ENCODE measurements around the gene MICU1.

Gene MICU1

DNA sequence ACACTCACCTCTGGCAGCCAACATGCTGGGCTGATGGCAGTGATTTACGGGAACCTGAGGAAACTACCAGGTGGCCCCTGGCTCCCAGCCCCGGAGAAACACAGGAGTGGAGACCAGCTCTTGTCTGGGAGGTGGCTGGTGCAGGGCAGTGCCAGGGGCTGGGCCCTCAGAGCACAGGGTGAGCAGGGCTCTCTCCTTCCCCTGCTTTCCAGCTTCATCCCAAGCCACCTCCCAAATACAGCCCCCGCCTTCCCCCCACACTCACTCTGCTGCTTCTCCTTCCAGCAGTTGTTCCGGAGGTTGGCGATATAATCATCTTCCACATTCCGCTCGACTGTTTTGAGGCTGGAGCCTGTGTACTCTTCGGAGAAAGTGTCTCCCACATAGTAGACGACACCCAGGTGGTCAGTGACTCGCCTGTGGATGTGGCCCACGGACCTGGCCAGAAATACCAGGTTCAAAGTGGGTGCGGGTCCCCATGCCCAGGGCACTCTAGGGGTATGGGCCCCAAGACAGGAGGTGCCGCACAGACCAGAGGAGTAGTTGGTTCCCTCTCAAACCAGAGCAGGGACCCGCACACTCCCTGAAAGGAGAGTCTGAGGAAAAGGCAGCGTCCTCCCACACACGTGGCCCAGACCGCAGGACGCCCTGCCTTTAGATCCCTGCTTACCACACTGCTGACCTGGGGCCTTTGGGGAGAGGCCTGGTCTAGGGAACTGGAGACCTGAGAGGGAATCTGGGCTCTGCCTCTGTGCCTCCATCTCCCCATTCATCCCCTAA is 289.4 kb downstream of the MICU1 start:
- no peak overlapping the region for H3K9ac ChIP-seq (ENCODE audit: low read depth, low read length)
- no peak overlapping the region for H3K27ac ChIP-seq (ENCODE audit: low read length)
- H3K36me3 ChIP-seq (ENCODE audit: insufficient read depth, low read depth, low read length): peaks cover 48% of the 10 kb centered on the region
- H3K27me3 ChIP-seq (ENCODE audit: insufficient read depth, low read length): no peaks in the 10 kb centered on the region
- no peaks in the 10 kb centered on the region for H3K9me3 ChIP-seq (ENCODE audit: insufficient read depth, low read depth, low read length)
- no peak overlapping the region for H3K4me3 ChIP-seq (ENCODE audit: low read length)
- peaks cover 12% of the 10 kb centered on the region for H3K4me1 ChIP-seq (ENCODE audit: insufficient read depth, low read length)

DNA sequence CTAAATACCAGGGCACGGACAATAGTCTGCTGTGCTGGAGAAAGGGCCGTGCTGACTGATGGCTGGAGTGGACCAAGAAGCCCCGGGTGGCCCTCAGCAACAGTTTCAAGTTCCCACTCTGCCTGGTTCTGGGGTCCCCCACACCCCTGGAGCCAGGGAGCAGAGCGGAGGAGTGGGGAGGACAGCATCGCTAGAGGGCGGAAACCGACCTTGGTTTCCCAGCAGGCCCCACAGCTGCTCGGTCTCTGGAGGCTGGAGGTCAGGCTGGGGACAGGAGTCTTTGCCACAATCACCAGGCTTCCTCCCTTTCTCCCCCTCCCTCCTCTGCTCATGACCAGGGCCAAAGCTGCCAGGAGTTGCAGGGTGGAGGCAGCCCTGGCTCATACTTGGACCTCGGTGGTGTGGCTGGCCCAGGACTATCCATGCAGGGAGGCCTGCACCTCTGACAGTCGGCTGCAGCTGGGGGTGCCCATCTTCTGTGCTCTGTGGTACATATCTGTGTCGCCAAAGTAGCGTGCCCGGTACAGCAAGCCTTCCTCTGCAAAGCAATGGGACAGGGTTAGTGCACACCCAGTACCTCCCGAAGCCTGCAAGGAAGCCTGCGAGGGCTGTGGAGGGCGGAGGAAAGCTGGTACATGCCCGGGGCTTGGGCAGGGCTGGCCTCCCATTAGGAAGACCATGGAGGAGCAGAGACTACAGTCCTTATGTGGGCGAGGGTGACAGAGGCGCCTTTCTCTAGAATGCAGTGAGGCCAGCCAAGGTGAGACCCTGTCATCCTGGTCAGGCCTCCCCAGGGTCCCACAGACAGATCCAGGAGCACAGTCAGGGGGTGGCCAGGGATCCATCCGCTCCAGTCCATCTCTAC is 290.3 kb downstream of the MICU1 start:
- H3K36me3 ChIP-seq (ENCODE audit: insufficient read depth, low read depth, low read length): peaks cover 42% of the 10 kb centered on the region
- H3K9ac ChIP-seq (ENCODE audit: low read depth, low read length): no peak overlapping the region
- H3K4me3 ChIP-seq (ENCODE audit: low read length): no peak overlapping the region
- no peaks in the 10 kb centered on the region for H3K9me3 ChIP-seq (ENCODE audit: insufficient read depth, low read depth, low read length)
- peak overlapping the region; percentile 22 for H3K27ac ChIP-seq (ENCODE audit: low read length)
- H3K27me3 ChIP-seq (ENCODE audit: insufficient read depth, low read length): no peaks in the 10 kb centered on the region
- peaks cover 18% of the 10 kb centered on the region for H3K4me1 ChIP-seq (ENCODE audit: insufficient read depth, low read length)

DNA sequence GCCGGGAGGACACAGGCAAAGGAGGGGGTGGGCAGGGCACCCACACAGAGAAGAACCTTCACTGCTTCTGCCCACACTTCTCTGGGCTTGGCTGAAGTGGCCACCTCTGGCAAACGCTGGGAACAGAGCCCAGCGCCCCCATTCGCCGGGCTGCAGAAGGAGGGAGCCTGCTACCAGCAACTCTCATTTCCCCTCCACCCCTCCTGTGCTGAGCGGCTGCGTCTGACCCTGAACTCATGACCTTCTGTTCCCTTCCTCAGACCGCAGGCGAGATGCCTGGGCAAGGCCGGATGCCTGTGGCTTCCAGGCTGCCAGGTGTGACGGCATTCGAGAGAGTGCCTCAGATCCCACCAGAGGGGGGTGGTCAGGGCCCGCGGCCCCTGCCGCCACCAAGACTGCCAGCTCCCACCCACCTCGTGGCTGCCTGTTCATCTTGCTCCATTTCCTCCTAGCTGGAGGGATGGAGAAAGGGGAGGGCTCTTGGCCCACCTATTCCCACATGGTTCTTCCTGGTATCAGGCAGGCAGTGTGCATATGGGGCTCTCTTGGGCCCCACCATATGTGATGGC is 291.0 kb downstream of the MICU1 start:
- Histone ChIP-seq H3K9me3 (ENCODE audit: insufficient read depth, low read depth, low read length) (no peaks in the 10 kb centered on the region), H3K36me3 (ENCODE audit: insufficient read depth, low read depth, low read length) (peaks cover 41% of the 10 kb centered on the region), H3K27ac (ENCODE audit: low read length) (peak overlapping the region; percentile 22), H3K9ac (ENCODE audit: low read depth, low read length) (peak overlapping the region; percentile 18; the same call in 1 of the 2 replicates), H3K27me3 (ENCODE audit: insufficient read depth, low read length) (no peaks in the 10 kb centered on the region), H3K4me1 (ENCODE audit: insufficient read depth, low read length) (peaks cover 18% of the 10 kb centered on the region), H3K4me3 (ENCODE audit: low read length) (no peak overlapping the region)

DNA sequence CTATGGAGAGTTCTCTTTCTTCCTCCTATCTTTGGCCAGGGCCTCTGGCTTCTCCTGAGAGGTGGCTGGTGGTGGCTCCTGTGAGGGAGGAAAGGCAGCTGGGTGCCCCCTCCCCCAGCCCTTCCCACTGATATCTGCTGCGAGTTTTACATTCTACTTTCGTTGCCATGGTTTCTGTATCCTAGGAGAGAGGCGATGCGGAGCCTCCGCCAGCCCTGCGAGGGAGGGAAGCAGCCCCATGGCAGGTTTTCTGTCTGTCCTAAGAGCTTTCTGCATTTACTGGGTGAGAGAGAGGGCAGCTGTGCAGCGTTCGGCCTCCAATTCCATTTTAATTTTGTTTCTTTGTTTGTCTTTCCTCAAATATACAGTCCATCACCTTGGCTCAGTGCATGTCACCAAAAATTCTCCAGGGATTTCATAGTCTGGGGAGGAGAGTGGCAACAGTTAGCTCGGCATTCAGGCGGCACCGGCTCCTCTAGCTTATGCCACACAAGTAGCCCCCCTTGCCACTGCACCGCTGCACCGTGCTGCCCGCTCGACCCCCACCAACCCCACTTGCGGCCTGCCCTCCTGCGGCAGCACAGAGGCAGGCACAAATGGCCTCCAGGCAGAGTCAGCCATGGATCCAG is 291.6 kb downstream of the MICU1 start:
- peak overlapping the region; percentile 18; the same call in 1 of the 2 replicates for H3K9ac ChIP-seq (ENCODE audit: low read depth, low read length)
- H3K4me3 ChIP-seq (ENCODE audit: low read length): no peak overlapping the region
- H3K27me3 ChIP-seq (ENCODE audit: insufficient read depth, low read length): no peaks in the 10 kb centered on the region
- H3K4me1 ChIP-seq (ENCODE audit: insufficient read depth, low read length): peaks cover 18% of the 10 kb centered on the region
- peaks cover 41% of the 10 kb centered on the region for H3K36me3 ChIP-seq (ENCODE audit: insufficient read depth, low read depth, low read length)
- no peak overlapping the region for H3K27ac ChIP-seq (ENCODE audit: low read length)
- H3K9me3 ChIP-seq (ENCODE audit: insufficient read depth, low read depth, low read length): no peaks in the 10 kb centered on the region

DNA sequence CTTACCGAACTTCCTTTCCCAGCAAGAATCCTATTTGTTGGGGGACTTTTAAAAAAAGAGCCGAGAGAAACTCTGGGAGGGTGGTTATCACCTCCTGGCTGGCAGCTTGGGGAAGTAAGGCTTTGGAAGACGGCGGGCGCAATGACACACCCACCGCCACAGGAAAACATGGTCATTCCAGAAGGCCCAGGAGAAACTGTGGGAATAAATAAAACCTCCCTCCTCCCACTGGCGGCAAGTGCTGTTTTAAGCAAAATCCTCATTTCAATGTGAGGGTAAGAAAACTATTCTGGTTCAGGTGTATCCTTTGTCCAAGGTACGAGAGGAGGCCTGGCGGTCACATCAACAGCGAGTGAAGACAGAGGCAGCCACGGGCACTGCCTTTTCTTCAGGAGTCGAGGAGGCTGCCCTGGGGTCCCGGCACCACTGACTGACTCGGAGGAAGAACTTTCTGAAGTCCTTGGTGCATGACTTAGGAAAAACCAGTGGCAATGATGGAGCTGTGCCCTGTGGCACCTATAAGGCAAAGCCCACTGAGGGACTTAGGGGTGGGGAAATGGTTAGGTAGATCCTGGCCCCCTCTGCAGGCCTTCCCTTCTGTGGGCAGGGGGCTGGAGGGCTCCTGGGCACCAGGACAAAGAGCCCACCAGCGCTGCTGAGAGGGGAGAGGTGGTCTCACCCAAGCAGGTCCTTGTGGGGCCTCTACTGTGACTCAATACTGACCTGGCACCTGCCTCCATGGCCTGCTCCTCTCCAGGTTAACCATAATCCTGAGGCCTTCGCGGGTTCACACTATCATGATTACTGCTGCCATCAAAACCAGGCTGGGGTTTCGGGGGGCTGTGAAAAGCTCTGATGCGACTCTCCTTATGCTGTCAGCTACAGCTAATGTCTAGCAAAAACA is 292.5 kb downstream of the MICU1 start:
- Histone ChIP-seq H3K4me1 (ENCODE audit: insufficient read depth, low read length) (peaks cover 18% of the 10 kb centered on the region), H3K9me3 (ENCODE audit: insufficient read depth, low read depth, low read length) (no peaks in the 10 kb centered on the region), H3K36me3 (ENCODE audit: insufficient read depth, low read depth, low read length) (peaks cover 40% of the 10 kb centered on the region), H3K27ac (ENCODE audit: low read length) (peak overlapping the region; percentile 68), H3K9ac (ENCODE audit: low read depth, low read length) (peak overlapping the region; percentile 35; the same call in 1 of the 2 replicates), H3K27me3 (ENCODE audit: insufficient read depth, low read length) (no peaks in the 10 kb centered on the region), H3K4me3 (ENCODE audit: low read length) (no peak overlapping the region)

DNA sequence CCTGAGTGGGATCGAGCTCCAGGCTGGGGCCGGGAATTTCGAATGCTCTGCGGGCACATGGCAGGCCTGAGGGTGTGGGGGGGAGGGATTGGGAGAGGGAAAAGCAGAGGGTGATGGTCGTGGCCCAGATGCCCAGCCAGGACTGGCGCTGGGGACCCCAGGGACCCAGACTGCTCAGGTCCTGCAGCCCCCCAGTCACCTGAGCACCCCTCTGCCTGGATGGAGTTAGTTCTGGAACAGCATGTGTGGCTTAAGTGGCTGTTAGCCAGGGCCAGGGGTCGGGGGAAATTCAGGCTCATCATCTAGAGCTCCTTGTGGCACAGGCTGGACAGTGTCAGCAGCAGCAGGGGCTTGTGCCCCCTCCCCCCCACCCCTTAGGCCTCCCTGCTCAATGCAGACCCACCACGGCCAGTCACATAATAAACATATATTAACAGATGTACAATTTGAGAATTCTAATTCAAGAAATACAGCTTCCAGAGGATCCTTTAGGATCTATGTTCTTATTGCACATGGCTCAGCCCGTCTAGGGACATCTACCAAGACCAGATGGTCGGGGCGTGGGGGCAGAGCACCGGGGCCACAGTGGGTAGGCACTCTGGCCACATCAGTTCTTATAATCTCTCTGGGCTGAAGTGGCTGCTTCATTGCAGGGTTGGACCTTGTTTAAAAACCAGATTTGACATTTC is 293.3 kb downstream of the MICU1 start:
- Histone ChIP-seq H3K4me3 (ENCODE audit: low read length) (peak overlapping the region; percentile 50; the same call in 1 of the 2 replicates), H3K9me3 (ENCODE audit: insufficient read depth, low read depth, low read length) (no peaks in the 10 kb centered on the region), H3K9ac (ENCODE audit: low read depth, low read length) (peak overlapping the region; percentile 79; the same call in 1 of the 2 replicates), H3K36me3 (ENCODE audit: insufficient read depth, low read depth, low read length) (peaks cover 32% of the 10 kb centered on the region), H3K27me3 (ENCODE audit: insufficient read depth, low read length) (no peaks in the 10 kb centered on the region), H3K4me1 (ENCODE audit: insufficient read depth, low read length) (peaks cover 18% of the 10 kb centered on the region), H3K27ac (ENCODE audit: low read length) (peak overlapping the region; percentile 76)

DNA sequence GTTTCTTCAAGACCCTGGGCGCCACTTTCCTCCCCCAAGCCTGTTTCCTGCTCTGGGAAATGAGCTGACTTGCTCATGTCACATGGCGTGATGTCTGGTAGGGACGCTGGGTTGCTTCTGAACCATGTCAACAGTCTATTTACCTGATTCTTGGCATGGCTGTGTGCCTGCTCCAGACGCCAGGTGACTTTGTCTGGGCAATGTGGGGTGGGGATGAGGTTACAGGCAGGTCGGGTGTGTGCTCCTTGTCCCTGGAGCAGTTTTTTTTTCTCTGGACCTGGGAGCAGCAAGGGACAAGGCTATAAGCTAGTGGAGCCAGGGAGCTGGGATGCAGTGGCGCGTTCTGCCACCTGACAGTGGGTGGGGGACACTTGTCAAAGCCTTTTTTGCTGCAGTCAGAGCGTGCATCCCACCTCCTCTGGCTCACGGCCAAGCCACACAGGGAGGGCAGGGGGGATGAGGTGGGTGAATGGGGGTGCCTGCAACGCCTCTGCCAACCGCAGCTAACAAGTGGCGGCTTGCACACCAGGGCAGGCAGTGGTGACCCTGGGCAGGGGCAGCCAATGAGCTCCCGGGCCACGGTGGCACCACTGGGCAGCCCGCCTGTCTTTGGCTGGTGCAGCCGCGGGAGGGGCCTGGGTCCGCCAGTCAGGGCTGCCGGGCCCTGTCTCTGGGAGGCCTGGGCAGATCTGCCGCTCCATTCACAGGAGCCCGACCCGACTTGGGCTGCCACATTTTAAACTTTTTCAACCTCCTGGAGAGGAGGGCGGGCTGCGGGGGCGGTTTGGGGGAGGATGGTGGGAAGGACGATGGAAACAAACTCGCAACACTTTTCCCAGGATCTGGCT is 294.1 kb downstream of the MICU1 start:
- Histone ChIP-seq H3K27ac (ENCODE audit: low read length) (peak overlapping the region; percentile 62), H3K36me3 (ENCODE audit: insufficient read depth, low read depth, low read length) (peaks cover 27% of the 10 kb centered on the region), H3K9me3 (ENCODE audit: insufficient read depth, low read depth, low read length) (no peaks in the 10 kb centered on the region), H3K4me3 (ENCODE audit: low read length) (peak overlapping the region; percentile 50; the same call in 1 of the 2 replicates), H3K4me1 (ENCODE audit: insufficient read depth, low read length) (peaks cover 18% of the 10 kb centered on the region), H3K27me3 (ENCODE audit: insufficient read depth, low read length) (no peaks in the 10 kb centered on the region), H3K9ac (ENCODE audit: low read depth, low read length) (peak overlapping the region; percentile 81; the same call in 1 of the 2 replicates)

DNA sequence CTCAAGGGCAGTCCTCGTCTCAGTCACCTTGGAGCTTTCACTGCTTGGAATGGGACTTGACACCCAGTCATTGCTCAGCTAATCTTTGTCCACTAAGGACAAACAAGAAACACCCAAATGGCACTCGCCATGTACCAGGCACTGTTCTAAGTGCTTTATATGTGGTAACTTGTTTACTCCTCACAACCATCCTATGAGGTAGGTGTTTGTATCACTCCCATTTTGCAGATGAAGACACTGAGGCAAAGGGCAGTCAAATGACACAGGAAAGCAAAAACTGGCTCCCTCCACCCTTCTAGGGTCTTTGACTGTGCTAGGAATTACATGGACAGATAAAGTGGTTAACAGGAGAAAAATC is 295.8 kb downstream of the MICU1 start:
- Histone ChIP-seq H3K27me3 (ENCODE audit: insufficient read depth, low read length) (no peaks in the 10 kb centered on the region), H3K36me3 (ENCODE audit: insufficient read depth, low read depth, low read length) (peaks cover 9% of the 10 kb centered on the region), H3K27ac (ENCODE audit: low read length) (no peak overlapping the region), H3K4me1 (ENCODE audit: insufficient read depth, low read length) (peaks cover 18% of the 10 kb centered on the region), H3K4me3 (ENCODE audit: low read length) (no peak overlapping the region), H3K9ac (ENCODE audit: low read depth, low read length) (no peak overlapping the region), H3K9me3 (ENCODE audit: insufficient read depth, low read depth, low read length) (no peaks in the 10 kb centered on the region)

DNA sequence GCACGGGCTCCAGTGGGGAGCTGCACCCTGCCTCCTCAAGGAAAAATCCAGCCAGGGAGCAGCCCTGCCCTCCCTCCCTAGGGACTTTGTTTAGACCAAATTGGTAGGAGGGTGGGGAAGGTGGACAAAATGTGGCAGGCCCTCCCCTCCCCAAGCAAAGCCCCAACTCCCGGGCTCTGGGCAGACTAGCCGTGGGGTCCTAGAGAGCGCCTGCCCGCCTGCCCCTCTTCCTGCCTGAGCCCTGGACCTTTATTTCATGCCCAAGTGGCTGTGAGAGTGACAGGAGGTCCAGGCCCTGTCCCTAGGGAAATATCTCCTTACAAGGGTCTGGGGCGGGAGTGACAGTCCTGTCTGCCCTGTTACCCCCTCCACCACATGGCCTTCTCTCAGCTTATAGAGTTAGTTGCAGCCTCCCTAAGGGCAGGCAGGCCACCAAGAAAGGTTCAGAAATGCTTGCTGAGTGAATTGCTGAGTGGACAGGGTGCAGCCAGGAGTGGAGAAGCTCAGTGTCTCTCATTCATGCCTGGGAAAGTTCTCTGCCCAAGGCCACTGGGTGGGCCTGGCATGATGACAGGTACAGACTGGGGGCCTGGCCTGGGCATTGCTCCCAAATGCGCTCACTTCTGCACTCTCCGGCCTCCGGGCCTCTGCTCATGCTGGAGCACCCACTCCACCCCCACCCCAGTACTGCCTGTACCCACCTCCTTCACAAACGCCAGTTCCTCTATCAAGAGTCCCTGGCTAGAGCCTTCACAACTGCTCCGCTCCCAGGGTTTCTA is 296.4 kb downstream of the MICU1 start:
- H3K9me3 ChIP-seq (ENCODE audit: insufficient read depth, low read depth, low read length): no peaks in the 10 kb centered on the region
- no peaks in the 10 kb centered on the region for H3K27me3 ChIP-seq (ENCODE audit: insufficient read depth, low read length)
- no peak overlapping the region for H3K27ac ChIP-seq (ENCODE audit: low read length)
- no peak overlapping the region for H3K4me3 ChIP-seq (ENCODE audit: low read length)
- peaks cover 18% of the 10 kb centered on the region for H3K4me1 ChIP-seq (ENCODE audit: insufficient read depth, low read length)
- peaks cover 7% of the 10 kb centered on the region; the same call in 1 of the 2 replicates for H3K36me3 ChIP-seq (ENCODE audit: insufficient read depth, low read depth, low read length)
- H3K9ac ChIP-seq (ENCODE audit: low read depth, low read length): no peak overlapping the region; the same call in 1 of the 2 replicates
